Fibroblast of lung (primary cell): Measurements from ENCODE around the gene CTPS2.

Experiments used
- CTCF ChIP-seq, 2 donors: IDR thresholded peaks in 1 of 2; conservative IDR thresholded peaks in 1 of 2; 1 replicate in 1 of 2; 2 replicates in 1 of 2; pipeline ENCODE4 v1.5.1; 2011 to 2012; ENCODE audit warnings: low read length in 2 of 2, control low read depth in 1 of 2, inconsistent platforms in 1 of 2, low read depth in 1 of 2, mild to moderate bottlenecking in 1 of 2
- EZH2 ChIP-seq: IDR thresholded peaks from 2 replicates; pipeline ENCODE4 v1.5.1; 2012; ENCODE audit warnings: low read length, control low read depth, mild to moderate bottlenecking; ENCODE audit errors: missing control alignments

- TF ChIP-seq CTCF (conservative IDR thresholded peaks at IDR 0.05 in 1 of 2, IDR thresholded peaks at IDR 0.05 in 1 of 2; ENCODE audit: low read depth in 1 of 2, low read length in 2 of 2) (no peak), EZH2 (no peak)
Measured at GRCh38 chrX:16628946-16629595, 83.4 kb downstream of the CTPS2 start.
